ENCODE data around the gene AGPAT3. TPM values are rescaled to one million over a fixed set of nuclear protein-coding genes. Genes with fewer than 3 reads are reported as not detected.
A peak's percentile ranks its signal among the peaks of the same experiment; 100 is the strongest.

AGPAT3 gene
- total RNA-seq, 4 donors from 2014 or later: 61.0 to 77.9 (median 69.4) TPM

DNA sequence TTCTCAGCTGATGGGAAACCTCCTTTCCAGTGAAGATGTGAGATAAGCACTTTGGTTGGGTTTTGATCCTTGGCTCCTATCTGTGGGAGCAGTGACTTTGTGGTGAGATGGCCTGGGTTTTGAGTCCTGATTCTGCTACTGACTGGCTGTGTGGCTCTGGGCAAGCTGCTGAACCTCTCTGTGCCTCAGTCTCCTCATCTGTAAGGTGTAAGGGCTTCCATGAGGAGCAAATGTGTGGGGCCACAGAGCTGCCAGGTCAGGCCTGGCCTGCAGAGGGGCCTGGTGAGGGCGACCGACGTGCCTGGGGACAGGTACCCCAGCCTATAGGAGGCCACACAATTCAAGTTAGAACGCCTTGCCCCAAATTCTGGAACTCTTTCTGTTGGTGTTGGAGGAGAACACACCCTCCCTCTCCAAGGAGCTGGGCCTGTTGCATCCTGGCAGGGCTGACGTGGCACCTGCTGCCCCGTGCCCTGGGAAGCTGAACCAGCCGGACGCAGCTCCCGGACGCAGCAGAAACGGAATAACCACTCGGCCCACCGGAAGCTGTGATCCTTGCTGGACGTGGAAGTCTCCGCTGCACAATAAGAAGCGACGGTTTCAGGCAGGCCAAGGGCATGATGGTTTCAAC is 62.7 kb downstream of the AGPAT3 start:
- Histone ChIP-seq H3K4me1 (peaks cover 50% of the 10 kb centered on the region), H3K27me3 (no peaks in the 10 kb centered on the region), H3K36me3 (peaks cover 4% of the 10 kb centered on the region), H3K27ac (peak overlapping the region; percentile 67), H3K9me3 (no peaks in the 10 kb centered on the region), H3K4me3 (no peak overlapping the region)
- WGBS: 85% methylated on average over 14 of the region's 17 CpGs
- TF ChIP-seq, protein P1, sequence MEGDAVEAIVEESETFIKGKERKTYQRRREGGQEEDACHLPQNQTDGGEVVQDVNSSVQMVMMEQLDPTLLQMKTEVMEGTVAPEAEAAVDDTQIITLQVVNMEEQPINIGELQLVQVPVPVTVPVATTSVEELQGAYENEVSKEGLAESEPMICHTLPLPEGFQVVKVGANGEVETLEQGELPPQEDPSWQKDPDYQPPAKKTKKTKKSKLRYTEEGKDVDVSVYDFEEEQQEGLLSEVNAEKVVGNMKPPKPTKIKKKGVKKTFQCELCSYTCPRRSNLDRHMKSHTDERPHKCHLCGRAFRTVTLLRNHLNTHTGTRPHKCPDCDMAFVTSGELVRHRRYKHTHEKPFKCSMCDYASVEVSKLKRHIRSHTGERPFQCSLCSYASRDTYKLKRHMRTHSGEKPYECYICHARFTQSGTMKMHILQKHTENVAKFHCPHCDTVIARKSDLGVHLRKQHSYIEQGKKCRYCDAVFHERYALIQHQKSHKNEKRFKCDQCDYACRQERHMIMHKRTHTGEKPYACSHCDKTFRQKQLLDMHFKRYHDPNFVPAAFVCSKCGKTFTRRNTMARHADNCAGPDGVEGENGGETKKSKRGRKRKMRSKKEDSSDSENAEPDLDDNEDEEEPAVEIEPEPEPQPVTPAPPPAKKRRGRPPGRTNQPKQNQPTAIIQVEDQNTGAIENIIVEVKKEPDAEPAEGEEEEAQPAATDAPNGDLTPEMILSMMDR (IDR thresholded peaks at IDR 0.05): no peak
- TF ChIP-seq POLR2AphosphoS5 (IDR thresholded peaks at IDR 0.05) (no peak), POLR2A (IDR thresholded peaks at IDR 0.05) (no peak), EP300 (IDR thresholded peaks at IDR 0.05) (no peak)
- no peak for DNase-seq (ENCODE audit: low spot score in 2 of 2)

DNA sequence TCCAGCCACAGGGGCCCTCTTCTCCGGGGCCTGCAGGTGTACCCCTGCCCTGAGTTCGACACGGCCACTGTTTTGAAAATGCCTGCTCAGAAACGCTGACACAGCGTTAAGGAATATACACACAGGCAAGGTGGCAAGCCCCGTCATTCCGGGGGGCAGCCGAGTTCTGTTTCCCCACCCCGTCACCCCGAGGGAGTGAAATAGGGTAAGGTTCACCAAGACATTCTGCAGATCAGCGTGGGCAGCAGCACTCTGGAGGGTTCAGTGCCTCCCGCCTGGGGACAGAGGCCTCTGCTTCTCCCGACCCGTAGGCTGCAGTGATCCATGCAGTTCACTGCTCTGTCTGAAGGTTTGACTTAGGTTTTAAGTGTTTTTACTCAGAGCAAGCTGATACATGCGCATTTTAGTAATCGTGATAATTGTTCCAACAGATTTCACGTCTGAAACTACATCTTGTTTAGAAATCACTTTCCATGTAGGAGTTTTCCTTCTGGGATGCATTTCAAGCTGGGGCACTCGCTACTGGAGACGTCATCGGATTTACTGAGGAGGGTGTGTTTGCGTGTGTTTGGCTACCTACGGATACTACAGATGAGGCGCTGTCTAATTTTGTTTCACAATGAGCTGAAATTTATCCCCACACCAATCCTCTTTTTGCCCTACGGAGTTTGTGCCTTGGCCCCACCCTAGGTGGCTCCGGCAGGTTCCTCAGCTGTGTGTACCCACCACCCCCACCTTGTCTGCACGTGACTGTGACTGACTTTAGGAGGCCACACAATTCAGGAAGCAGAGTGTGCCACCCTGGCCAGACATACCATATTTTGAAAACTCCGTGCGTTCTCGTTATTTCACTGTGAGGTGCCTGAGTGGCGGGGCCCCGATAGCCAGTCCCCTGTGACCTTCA is 63.5 kb downstream of the AGPAT3 start:
- WGBS: 72% methylated on average over 22 of the region's 31 CpGs
- Histone ChIP-seq H3K27ac (peak overlapping the region; percentile 85), H3K4me3 (no peak overlapping the region), H3K4me1 (peaks cover 42% of the 10 kb centered on the region), H3K27me3 (no peaks in the 10 kb centered on the region), H3K36me3 (peaks cover 4% of the 10 kb centered on the region), H3K9me3 (no peaks in the 10 kb centered on the region)
- TF ChIP-seq EP300 (IDR thresholded peaks at IDR 0.05): no peak
- TF ChIP-seq, protein P1 (IDR thresholded peaks at IDR 0.05): no peak
- no peak for TF ChIP-seq POLR2AphosphoS5 (IDR thresholded peaks at IDR 0.05)
- no peak for TF ChIP-seq POLR2A (IDR thresholded peaks at IDR 0.05)
- DNase-seq (ENCODE audit: low spot score in 2 of 2): no peak

GRCh38 chr21:43929217-43929971 is 64.4 kb downstream of the AGPAT3 start:
- Histone ChIP-seq H3K9me3 (no peaks in the 10 kb centered on the region), H3K36me3 (peaks cover 4% of the 10 kb centered on the region), H3K27me3 (no peaks in the 10 kb centered on the region), H3K4me3 (no peak overlapping the region), H3K4me1 (peaks cover 39% of the 10 kb centered on the region), H3K27ac (peak overlapping the region; percentile 85)
- TF ChIP-seq, protein P1 (IDR thresholded peaks at IDR 0.05): no peak
- no peak for TF ChIP-seq POLR2A (IDR thresholded peaks at IDR 0.05)
- no peak for TF ChIP-seq POLR2AphosphoS5 (IDR thresholded peaks at IDR 0.05)
- no peak for TF ChIP-seq EP300 (IDR thresholded peaks at IDR 0.05)
- DNase-seq (ENCODE audit: low spot score in 2 of 2): no peak
- 74% methylated on average over 18 of the region's 30 CpGs for WGBS

GRCh38 chr21:43930074-43930847 is 65.2 kb downstream of the AGPAT3 start:
- peaks cover 4% of the 10 kb centered on the region for H3K36me3 ChIP-seq
- H3K9me3 ChIP-seq: no peaks in the 10 kb centered on the region
- no peak overlapping the region for H3K4me3 ChIP-seq
- 94% methylated on average over 18 of the region's 25 CpGs for WGBS
- no peaks in the 10 kb centered on the region for H3K27me3 ChIP-seq
- no peak for TF ChIP-seq EP300 (IDR thresholded peaks at IDR 0.05)
- no peak for TF ChIP-seq POLR2A (IDR thresholded peaks at IDR 0.05)
- TF ChIP-seq, protein P1 (IDR thresholded peaks at IDR 0.05): no peak
- no peak for TF ChIP-seq POLR2AphosphoS5 (IDR thresholded peaks at IDR 0.05)
- peaks cover 32% of the 10 kb centered on the region for H3K4me1 ChIP-seq
- peak overlapping the region; percentile 85 for H3K27ac ChIP-seq
- no peak for DNase-seq (ENCODE audit: low spot score in 2 of 2)

Data from suprapubic skin (tissue), 4 donors.